CD4-positive, alpha-beta T cell treated with Interferon alpha-2 for 1 hour (primary cell): ENCODE measurements around the gene DIPK1B.

ENCODE experiments used
- DNase-seq, 2 donors: peaks; one replicate each; pipeline ENCODE4 v3.0.0-alpha.2; 2020 to 2022

Gene DIPK1B

DNA sequence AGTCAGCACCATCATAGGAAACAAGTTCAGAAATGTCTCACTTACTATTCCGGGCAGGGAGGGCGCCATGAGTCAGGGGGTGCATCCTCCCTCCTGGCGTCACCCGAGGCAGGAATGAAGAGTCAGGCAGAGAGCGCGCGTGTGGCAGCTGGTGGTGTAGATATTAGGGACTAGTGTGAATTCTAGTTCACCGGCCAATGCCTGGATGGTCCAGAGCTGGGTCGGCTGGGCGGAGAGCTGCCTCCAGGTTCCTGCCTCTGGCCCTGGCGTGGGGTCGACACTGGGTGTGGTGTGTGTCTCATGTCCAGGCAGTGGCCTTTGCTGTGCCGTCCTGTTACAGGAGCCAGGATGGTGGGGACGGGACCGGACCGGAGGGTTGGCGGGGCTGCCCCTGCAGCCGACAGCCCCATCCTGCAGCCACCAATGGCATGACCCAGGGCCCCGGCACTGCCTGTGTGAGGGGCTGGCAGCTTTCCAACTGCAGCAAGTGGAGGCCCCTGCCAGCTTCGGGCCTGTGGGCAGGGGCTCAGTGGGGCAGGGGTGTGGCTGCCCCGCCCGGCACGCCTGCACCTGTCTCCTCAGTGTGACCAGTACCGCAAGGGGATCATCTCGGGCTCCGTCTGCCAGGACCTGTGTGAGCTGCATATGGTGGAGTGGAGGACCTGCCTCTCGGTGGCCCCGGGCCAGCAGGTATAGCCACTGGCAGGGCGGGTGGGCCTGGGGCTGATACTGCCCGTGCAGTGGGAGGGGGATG is 9.1 kb downstream of the DIPK1B start:
- no peak for DNase-seq

DNA sequence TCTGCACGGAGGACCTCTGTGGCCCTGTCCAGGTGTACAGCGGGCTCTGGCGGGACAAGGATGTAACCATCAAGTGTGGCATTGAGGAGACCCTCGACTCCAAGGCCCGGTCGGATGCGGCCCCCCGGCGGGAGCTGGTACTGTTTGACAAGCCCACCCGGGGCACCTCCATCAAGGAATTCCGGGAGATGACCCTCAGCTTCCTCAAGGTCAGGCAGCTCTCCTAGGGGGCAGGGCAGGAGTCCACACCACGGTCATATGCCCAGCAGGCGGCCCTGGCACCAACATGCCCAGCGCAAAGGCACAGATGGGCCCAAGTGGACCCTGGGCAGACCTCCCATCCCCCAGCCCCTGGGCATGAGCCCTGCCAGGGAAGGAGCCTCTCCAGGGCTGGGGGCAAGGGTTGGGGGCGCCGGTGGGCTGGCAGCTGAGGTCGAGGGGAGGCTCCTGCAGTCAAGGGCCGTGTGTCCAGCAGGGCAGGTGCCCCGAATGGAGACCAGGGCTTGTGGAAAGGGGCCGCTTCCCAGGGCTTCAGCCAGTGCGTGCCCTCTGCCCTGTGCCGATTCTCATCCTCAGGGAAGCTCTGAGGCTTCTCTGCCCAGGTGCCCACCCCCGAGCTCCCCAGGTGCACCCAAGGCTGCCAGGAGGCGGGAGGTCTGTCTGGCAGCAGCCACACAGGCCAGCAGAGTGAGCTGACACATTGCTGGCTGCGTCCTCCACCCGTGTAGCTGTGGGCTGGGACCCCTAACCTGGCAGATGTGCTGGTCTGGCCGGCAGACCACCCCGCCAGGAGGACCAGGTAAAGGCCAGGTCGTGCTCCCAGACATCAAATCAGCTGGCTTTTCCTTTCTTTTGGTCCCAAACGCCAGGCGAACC is 10.0 kb downstream of the DIPK1B start:
- DNase-seq = no peak

DNA sequence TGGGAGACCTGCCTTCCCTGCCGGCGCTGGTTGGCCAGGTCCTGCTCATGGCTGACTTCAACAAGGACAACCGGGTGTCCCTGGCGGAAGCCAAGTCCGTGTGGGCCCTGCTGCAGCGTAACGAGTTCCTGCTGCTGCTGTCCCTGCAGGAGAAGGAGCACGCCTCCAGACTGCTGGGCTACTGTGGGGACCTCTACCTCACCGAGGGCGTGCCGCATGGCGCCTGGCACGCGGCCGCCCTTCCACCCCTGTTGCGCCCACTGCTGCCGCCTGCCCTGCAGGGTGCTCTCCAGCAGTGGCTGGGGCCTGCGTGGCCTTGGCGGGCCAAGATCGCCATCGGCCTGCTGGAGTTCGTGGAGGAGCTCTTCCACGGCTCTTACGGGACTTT is 10.6 kb downstream of the DIPK1B start:
- no peak for DNase-seq

DNA sequence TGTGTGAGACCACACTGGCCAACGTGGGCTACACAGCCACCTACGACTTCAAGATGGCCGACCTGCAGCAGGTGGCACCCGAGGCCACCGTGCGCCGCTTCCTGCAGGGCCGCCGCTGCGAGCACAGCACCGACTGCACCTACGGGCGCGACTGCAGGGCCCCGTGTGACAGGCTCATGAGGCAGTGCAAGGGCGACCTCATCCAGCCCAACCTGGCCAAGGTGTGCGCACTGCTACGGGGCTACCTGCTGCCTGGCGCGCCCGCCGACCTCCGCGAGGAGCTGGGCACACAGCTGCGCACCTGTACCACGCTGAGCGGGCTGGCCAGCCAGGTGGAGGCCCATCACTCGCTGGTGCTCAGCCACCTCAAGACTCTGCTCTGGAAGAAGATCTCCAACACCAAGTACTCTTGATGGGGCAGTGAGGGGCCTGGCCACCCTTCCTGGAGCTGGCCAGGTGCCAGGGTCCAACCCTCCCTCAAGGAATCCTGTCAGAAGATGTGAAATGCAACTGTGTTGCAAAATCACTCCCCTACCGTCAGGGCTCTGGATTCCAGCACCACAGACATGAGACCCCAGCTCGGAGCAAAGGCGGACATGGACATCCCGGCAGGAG is 11.1 kb downstream of the DIPK1B start:
- DNase-seq = no peak

DNA sequence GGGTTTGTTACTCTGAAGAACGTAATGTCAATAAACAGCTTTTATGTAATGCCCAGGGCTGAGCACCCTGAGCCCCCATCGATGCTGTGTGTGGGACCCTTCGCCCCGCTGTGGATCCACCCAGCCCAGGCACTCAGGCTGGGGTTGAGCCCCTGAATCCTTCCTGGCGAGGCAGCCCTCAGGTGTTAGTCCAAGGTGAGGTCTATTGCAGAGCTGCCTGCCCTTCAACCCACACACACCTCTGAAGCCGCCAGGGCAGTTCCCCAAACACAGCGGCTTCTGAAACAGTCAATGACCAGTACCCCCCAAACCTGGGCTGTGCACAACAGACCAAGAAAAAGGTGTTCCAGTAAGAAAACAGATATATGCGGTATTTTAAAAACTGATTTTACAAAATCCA is 11.6 kb downstream of the DIPK1B start:
- no peak for DNase-seq

DNA sequence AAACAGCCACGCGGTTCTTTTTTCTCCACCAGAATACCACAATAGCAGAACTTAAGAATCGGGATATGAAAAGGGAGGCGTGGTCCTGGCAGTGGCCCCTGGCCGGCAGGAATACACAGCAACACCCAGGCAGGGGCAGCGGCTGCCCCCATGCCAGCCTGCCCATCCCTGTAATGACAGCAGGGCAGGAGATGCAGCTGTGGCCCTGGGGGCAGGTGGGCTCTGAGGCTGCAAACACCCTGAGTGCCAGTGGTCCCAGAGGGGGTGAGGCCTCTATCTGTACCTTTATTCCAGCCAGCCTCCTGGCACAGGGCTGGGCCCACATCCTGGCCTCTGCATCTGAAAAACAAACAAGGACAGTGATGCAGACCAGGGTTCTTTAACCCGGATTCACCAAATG is 12.4 kb downstream of the DIPK1B start:
- DNase-seq = no peak

DNA sequence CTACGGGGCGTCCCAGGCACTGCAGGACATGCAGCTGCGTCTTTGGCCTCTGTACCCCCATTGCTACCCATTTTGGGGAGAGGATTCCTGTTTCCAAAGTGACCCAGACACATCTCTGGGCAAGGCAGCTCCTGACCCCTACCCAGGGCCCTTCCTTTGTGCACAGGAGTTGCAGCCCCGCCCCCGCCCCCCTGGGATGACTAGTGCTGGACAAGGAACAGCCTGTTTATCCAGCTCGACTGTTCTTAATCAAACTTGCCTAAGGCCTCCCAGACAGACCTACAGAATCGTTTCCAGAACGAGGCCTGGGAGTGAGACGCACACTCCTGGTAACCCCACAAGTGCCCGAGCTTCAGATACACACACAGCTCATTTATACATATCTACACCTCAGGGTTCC is 13.2 kb downstream of the DIPK1B start:
- no peak for DNase-seq

DNA sequence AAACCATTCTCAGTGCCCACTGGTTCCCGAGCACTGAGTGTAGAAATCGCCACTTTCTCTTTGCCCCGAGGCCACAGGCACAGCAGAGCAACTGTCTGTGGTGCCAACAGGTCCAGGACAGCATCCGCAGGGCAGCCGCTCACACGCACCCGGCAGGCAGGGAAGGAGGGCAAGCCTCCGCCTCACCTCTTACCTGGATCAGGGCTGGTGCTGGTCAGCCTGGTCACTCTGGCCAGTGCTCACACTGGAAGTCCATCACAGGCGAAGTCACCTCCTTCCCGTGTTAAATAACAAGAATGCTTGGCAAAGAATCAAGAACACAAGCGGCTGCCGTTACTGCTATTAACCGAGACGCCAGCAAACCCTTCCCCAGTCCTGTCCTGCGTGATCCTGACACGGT is 13.7 kb downstream of the DIPK1B start:
- no peak for DNase-seq

DNA sequence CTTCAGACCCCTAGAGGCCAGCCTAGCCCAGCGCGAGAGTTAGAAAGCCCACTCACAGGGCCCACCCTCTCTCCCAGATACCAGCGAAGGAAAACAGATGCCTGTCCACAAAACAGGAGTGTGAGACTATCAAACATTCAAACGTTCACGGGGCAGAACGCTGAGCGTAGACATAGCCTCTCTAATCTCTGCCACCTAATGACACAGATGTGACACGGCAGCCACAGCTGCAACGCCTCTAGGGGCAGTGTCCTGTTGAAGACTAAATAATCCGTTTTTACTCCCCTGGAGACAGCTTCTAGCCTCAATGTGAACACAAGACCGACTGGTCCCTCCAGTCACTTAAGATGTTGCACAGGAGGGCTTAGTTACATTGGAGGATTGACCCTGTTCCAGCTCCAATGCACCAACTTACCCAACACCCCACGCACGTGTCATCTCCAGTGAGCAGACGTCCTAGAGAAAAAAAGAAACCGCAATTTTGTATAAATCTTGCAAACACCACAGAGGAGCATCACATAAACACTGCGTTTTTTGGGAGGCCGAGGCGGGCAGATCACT is 14.3 kb downstream of the DIPK1B start:
- DNase-seq = peak; percentile 50 to 65

DNA sequence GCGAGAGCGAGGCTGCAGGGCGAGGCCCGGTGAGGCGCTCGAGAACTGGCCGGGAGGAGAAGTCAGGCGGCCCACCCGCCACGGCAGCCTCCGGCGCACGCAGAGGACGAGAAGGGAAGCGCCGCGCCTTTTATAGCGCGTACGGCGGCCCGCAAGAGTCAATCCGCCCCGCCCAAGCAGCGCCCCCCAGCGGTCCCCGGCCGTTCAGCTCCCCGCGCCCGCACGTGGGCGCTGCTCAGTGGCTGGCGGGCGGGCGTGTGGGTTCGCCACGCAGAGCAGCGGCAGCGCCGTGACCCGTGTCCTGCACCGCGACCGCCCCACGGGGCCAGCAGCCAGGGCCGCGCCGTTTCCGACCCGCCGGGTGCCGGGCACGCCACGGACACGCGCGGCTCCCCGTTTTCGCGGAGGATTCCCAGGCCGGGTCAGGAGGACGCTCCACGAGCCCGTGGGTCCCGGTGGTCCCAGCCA is 15.7 kb downstream of the DIPK1B start:
- DNase-seq = peak; percentile 88 to 93

DNA sequence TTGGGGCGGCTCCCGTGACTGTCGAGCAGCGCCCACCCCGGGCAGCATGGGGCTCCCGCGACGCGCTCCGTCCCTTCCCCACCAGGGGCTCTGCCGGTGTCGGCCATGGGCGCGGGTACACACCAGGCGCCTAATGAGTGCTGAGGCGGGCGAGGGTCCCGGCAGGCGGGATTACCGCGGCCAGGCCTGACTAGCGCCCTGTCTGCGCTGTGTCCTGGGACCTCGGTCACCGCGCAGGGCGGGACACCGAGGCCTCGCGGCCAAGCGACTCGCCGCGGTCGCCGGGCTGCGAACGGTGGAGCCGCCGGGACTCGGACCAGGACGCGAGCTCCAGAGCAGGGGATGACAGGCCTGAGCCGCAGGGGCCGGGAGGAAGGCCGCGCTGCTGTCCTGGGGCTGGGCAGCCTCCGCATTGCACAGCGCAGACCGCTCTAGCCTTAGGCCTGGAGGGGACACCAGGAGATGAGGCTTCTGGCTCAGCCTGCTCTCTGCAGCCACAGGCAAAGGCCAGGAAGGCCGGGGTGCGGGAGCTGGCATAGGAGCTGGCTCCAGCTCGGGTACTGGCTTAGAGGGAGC is 16.3 kb downstream of the DIPK1B start:
- no peak for DNase-seq

DNA sequence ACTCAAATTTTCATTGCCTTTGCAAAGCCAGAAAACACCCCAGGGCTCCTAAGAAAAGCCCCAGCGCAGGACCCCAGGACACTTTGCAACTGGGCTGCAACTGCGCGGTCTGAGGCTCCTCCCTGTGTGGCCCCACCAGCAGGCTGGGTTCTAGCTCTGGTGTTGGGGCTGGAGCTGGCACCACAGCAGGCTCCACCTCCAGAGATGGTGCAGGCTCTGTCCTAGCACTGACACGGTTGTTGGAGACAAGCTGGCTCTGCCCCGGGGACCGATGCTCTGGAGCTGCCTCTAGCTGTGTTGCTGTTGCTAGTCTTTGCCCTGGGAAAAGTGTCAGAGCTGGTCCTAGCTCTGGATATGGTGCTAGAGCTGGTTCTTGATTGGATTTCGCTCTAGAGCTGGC is 16.8 kb downstream of the DIPK1B start:
- DNase-seq = no peak

DNA sequence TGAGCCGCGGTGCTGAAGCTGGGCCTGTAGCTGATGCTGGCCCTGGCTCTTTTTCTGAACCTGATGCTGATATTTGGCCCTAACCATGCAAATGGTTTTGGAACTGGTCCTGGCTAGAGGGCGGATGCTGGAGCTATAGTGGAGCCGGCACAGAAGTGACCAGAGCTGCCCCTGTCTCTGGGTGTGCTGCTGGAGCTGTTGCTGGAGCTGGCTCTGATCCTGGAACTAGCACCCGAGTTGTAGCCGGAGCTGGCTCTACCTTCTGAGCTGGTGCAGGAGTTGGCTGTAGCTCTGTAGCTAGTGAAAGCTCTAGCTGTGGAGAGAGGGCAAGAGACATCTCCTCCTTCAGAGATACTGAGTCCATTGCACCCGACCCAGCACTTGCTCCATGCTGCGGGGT is 17.6 kb downstream of the DIPK1B start:
- DNase-seq = no peak

DNA sequence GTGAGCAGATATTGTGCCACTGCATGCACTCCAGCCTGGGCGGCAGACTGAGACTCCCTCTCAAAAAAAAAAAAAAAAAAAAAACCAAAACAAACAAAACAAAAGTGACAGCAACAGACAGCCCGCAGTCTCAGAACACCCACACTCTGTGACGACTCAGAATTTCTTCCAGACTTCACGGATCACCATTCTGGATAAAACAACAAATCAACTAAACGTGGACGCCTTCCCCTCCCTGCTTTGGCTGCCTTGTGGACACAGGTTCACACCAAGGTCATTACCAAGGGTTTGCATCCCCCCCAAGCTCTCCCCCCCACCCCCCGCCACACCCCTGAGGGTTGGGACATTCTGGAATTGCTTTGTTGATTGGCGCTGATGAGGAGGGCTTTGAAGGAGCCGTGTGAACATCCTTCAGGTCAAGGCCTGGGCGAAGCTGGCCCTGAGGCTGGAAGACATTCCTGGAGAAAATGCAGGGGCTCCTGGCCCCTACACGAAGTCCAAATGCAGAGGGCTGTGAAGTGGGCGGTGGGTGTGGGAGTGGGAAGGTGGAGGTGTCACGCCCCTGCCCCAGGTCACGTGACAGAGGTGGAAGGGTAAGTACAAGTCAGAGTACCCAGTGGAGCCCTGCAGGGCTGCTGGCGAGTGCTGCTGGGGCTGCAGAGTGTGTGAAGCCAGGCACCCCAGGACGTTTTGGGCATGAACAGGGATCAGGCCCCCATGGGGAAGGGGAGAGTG is 20.2 kb downstream of the DIPK1B start:
- DNase-seq = no peak

DNA sequence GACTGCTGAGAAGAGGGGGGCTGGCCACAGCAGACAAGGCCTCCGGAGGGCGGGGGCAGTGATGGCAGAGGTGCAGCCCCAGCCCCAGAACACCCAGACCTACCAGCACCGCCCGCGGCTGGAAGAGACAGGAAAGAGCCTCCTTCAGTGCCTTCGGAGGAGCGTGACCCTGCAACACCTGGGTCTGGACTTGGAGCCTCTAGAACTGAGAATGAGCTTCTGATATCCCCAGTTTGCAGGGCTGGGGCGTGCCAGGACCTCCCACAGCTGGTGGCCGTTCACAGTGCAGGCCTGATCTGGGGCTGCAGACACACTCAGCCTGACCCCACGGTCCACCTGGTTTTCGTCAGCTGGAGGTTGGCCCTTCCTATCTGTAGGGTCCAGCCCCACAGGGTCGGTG is 21.2 kb downstream of the DIPK1B start:
- DNase-seq = no peak

DNA sequence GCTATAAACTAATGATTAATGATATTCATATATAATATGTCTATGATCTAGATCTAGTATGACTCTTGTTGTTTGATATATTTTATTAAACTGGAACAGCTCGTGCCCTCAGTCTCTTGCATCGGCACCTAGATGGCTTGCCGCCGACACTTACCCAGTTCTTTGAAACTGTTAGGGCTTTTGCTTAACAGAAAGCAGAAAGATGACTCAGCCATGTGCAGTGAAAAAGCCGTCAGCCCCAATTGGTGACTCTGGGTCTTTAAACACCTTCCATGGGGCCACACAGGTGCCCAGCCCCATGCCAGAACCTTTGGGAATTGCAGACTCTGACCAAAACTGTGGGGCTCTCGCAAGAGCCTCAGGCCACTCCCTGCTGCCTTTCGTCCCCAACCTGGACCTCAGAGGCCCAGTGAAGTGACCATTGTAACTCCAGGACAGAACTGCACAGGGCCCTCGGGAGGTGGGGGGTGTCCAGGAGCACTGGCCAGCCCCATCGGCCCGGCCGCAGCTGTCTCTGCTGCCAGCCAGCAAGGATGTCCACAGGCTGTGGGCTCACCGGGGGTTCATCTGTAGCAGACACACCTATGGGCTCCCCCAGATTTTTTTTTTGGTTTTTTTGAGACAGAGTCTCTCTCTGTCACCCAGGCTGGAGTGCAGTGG is 22.6 kb downstream of the DIPK1B start:
- DNase-seq = no peak

DNA sequence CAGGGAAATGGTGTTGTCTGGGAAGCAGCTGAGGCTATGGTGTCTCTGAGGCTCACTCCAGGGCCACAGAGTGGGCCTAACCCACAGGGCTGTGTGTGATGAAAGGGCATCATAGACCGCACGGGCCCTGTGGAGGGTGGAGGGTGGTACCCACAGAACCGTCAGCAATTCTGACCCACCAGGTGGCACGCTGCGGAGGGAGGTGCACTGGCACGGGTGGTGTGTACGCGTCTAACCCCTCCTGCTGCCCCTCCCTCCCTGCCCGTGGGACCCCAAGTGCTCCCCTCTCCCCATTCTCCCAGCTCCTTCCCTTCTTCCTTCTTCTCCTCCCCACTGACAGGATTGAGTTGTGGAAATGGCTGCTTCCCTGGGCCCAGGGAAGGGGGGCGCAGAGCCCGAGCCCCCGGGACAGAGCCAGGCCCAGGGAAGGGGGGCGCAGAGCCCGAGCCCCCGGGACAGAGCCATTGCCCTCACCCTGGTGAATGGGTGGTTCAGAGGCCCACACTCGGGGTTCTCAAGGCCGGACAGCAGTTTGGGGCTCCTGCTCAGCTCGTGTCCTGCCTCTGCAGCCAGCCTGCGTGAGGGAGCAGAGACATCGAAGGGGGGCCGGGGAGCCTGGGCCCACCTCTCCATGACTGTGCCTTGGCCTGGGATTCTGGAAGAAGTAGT is 23.6 kb downstream of the DIPK1B start:
- no peak for DNase-seq

DNA sequence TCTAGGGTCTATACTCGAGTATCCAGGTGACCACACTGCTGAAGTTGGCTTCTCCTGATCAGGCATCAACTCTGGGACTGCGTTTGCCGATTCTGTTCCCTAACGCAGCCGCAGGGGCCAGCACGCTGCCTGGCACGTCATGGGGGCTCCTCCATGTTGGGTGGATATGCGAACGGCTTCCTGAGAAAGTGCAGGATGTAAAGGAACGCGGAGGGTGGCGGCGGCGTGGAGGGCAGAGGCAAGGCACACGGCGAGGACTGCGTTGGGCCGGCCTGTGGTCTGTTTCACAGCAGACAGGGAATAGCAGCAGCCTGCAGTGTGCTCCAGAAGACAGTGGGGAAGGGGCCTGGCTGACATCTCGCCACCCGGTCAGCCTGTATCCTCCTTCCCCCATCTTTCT is 26.6 kb downstream of the DIPK1B start:
- no peak for DNase-seq

DNA sequence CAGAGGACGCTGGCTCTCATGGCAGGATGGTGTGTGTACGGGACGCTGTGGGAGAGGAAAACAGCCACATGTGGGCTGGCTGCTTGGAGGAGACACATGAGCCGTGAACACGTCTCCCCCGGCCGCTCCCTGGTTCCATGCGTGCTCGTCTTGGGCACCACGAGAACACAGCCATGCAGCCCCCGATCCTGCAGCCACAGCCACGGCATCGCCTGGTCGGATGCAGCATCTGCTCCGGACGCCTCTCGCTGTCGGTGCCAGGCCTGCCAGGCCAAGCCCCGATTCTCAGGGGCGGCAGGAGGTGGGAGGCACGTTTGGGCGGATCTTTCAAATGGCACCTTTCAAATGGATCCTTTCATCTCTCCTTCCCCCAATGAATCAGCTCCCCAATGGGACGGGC is 27.1 kb downstream of the DIPK1B start:
- no peak for DNase-seq

DNA sequence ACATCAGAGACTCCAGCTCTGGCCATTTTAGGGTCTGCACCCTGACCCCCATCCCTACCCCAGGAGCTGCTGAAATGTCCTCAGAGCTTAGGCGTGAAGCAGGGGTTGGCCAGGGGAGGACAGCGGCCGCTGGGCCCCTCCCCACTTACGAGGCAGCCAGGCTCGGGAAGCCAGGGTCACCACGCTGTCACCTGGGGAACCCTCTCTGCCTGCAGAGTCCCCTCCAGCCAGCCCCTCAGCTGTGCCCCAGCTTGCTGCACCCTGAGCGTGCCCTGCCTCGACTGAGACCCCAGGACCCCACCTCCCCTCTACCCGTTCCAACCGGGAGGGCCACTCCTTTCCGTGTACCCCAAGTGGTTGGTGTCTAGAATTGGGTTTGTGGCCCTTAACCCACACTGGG is 27.7 kb downstream of the DIPK1B start:
- DNase-seq = no peak

DNA sequence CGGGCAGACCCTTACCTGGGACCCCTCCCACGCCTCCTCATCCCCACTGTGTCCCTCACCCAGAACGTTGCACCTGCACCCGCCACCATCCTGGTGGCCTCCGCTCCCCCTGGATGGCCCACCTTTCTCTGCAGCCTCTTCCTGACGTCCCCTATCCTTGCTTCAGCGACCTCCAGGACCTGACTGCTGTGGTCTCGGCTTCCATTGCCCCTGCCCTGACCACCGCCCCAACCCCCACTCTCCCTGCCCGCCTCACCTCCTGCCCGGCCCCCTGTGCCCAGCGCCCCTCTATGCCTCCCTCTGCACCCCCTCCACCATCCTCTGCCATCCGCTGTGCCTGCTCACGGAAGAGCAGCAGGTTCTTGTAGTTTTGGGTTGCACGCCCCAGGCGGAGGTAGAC is 28.1 kb downstream of the DIPK1B start:
- no peak for DNase-seq
